Muscle of back (tissue), 11 donors: ENCODE data around the gene ALDH3A2. TPM values are rescaled to one million over a fixed set of nuclear protein-coding genes. Genes with fewer than 3 reads are reported as not detected.

Source experiments
- DNase-seq, 3 donors: peaks; one replicate each; pipeline versions ENCODE4 v3.0.0 to v3.0.0-alpha.2; 2013
- polyA plus RNA-seq, 10 donors: library from polyadenylated mRNA; unstranded; fragments of 120-200 nt; gene quantifications; one replicate each; pipeline ENCODE4 v1.2.1, GENCODE V29; 2013; ENCODE audit not compliant: insufficient read length in 10 of 10

The ALDH3A2 gene
- polyA plus RNA-seq, 10 donors = 27.2 to 47.9 (median 34.1) TPM

GRCh38 chr17:19713901-19714361 is 65.4 kb downstream of the ALDH3A2 start:
- no peak for DNase-seq

- no peak for DNase-seq
Measured at GRCh38 chr17:19714542-19715411, 66.2 kb downstream of the ALDH3A2 start.

GRCh38 chr17:19716108-19717030 is 67.8 kb downstream of the ALDH3A2 start, which contains the start of gene SLC47A2:
TSS of gene SLC47A2 (minus strand) at chr17:19716584. CDS start at chr17:19716555, 29 bp downstream.
- DNase-seq = no peak

GRCh38 chr17:19717031-19717360 is 68.4 kb downstream of the ALDH3A2 start:
- DNase-seq = no peak

GRCh38 chr17:19717411-19717908 is 68.9 kb downstream of the ALDH3A2 start:
- no peak for DNase-seq

GRCh38 chr17:19718041-19718612 is 69.6 kb downstream of the ALDH3A2 start:
- DNase-seq = no peak

GRCh38 chr17:19718613-19719354 is 70.2 kb downstream of the ALDH3A2 start:
- no peak for DNase-seq

- no peak for DNase-seq
Measured at GRCh38 chr17:19719355-19720209, 71.0 kb downstream of the ALDH3A2 start.

GRCh38 chr17:19720210-19720475 is 71.6 kb downstream of the ALDH3A2 start:
- DNase-seq = no peak

- DNase-seq = peak in 1 of 3 donors; percentile 27
Measured at GRCh38 chr17:19720631-19721426, 72.3 kb downstream of the ALDH3A2 start.

- no peak for DNase-seq
Measured at GRCh38 chr17:19723964-19724363, 75.4 kb downstream of the ALDH3A2 start.

- peak in 1 of 3 donors; percentile 52 for DNase-seq
Measured at GRCh38 chr17:19724501-19725420, 76.2 kb downstream of the ALDH3A2 start.

- no peak for DNase-seq
Measured at GRCh38 chr17:19725486-19725885, 76.9 kb downstream of the ALDH3A2 start.

GRCh38 chr17:19726631-19727376 is 78.3 kb downstream of the ALDH3A2 start:
- peak in 2 of 3 donors; percentile 42 to 67 for DNase-seq
